GM18505 (cell line): ENCODE results near the gene FAM180B.
"Not testable (repeated sequence)": the region's sequence is repeated elsewhere in the genome, so short reads cannot be mapped to it uniquely, and the experiment has no call there.

ENCODE experiments used
- ATAC-seq: cut with Tn5 transposase; IDR thresholded peaks from one replicate; pipeline ENCODE4 v1.9.1; 2021; ENCODE audit not compliant: unreplicated experiment
- POLR2A ChIP-seq: IDR thresholded peaks from 4 replicates; pipeline ENCODE4 v1.6.1; 2011; ENCODE audit warnings: borderline replicate concordance; ENCODE audit not compliant: insufficient read depth, insufficient read length; ENCODE audit errors: extremely low read depth

FAM180B gene

GRCh38 chr11:47586098-47586855 is at the start of gene FAM180B:
Gene FAM180B (plus strand): TSS chr11:47586678. CDS start chr11:47586769, 91 bp downstream.
- ATAC-seq = no peak
- TF ChIP-seq POLR2A = no peak

DNA sequence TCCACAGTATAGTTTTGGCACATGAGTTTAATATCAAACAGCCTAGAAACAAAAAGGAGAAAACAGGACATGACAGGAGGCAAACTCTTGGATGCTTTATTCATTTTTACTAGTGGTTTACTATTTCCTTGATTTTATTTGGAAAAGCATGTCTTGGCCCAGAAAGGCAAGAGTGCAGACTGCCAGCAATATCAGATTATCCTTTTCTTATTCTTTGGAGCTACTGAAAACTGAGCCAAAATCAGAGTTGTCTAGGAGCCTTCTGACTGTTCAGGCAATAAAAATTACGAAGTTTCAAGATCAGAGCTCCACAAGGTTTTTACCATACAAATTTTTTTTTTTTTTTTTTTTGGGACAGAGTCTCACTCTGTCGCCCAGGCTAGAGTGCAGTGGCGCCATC is 49.6 kb upstream of the FAM180B start:
- no peak for ATAC-seq
- TF ChIP-seq POLR2A = no peak

GRCh38 chr11:47538741-47539565 is 47.5 kb upstream of the FAM180B start:
- ATAC-seq = no peak
- no peak for TF ChIP-seq POLR2A

- TF ChIP-seq POLR2A = no peak
- no peak for ATAC-seq
Observed at GRCh38 chr11:47539681-47540039, 46.8 kb upstream of the FAM180B start.

GRCh38 chr11:47541070-47541469 is 45.4 kb upstream of the FAM180B start:
- no peak for TF ChIP-seq POLR2A
- ATAC-seq = no peak

DNA sequence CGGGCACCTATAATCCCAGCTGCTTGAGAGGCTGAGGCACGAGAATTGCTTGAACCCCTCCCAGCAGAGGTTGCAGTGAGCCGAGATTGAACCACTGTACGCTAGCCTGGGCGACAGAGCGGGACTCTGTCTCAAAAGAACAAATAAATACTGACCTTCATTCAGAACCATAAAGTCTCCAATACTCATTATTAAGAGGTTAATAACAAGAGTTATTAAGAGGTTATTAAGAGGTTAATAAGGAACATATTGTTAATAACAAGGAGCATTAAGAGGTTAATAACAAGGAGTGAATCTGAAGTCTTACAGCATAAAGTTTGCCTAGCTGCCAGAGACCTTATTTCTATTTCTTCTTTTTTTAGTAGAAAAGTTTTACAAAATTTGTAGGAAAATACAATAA is 41.2 kb upstream of the FAM180B start:
- ATAC-seq = no peak
- no peak for TF ChIP-seq POLR2A

GRCh38 chr11:47546274-47546673 is 40.2 kb upstream of the FAM180B start:
- not testable (repeated sequence) for ATAC-seq

GRCh38 chr11:47550288-47551047 is 36.0 kb upstream of the FAM180B start:
- no peak for TF ChIP-seq POLR2A

DNA sequence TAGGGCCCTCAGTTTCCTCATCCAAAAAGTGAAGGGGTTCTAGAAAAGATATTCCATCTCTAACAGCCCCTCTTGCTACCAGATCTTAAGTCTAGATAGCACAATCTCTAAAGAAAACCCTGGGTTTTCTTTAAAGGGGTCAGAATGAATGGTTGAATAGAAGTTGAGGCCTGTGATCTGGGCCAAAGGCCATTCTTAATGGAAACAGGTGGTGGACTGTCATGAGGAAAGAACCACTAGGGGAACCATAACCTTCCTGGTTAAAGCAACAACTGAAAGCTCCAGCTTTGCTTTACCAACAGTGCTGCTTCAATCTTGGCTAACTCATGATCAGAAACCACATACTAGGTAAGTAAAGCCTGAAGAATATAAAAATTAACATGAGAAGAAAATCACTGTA is 35.4 kb upstream of the FAM180B start:
- no peak for ATAC-seq
- no peak for TF ChIP-seq POLR2A

More at GRCh38 chr11:47550288-47551047, 36.0 kb upstream of the FAM180B start:
- no peak for ATAC-seq

DNA sequence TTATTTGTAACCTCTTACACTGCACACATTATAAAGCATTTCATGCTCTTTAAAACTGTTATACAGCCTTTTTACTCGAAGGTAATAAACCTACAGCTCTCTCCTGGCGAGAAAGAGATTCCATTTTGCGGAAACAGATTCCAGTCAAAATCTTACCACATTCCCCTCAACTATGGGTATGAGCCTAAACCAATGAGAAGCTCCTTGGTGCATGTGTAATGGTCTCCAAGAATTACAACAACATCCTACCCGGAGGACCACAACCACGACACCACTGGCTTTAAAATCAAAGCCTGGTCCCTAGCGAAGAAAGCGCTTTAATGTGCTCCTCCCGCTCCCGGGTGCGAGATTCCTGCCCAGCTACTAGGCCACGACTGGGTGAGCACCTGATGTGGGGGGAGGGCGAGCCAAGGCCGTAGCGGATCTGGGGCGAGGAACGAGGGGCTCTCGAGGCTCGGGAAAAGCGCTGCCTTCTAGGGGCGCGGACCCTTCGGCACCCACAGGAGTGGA is 34.4 kb upstream of the FAM180B start:
- no peak for TF ChIP-seq POLR2A
- ATAC-seq = peak; percentile 3

GRCh38 chr11:47552566-47553405 is 33.7 kb upstream of the FAM180B start, which contains the start of gene CELF1:
Gene CELF1 (minus strand): TSS chr11:47553132. CDS start chr11:47499523, 53,609 bp downstream.
- ATAC-seq = peak; percentile 92
- peak; percentile 73 for TF ChIP-seq POLR2A

DNA sequence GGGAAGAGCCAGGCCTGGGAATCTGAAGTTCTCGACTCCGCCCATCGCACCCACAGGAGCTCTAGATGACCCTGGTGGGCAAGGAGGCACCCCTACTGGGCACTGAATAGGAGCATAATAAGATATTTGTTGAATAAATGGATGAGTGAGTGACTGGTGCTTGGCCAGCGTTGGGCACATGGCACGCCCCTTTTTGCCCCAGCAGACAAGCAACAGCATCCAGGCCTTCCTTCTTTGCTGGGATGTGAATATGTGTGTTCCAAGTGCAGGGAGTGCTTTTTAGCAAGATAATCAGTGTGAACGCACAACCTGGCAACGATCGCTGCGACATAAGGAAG is 33.1 kb upstream of the FAM180B start:
- peak; percentile 24 for ATAC-seq
- no peak for TF ChIP-seq POLR2A

DNA sequence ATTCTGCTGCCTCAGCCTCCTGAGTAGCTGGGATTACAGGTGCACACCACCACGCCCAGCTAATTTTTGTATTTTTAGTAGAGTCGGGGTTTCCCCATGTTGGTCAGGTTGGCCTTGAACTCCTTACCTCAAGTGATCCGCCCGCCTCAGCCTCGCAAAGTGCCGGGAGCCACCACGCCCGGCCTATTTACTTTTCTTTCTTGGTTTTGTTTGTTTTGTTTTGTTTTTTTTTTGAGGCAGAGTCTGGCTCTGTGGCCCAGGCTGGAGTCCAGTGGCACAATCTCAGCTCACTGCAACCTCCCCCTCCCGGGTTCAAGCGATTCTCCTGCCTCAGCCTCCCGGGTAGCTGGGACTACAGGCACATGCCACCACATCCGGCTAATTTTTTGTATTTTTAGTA is 29.5 kb upstream of the FAM180B start:
- ATAC-seq = not testable (repeated sequence)
